H1 (cell line): ENCODE data around the gene FKBP6. TPM values are rescaled to one million over a fixed set of nuclear protein-coding genes. Genes with fewer than 3 reads are reported as not detected.

Experiments
- TAF7 ChIP-seq: optimal IDR thresholded peaks from 2 replicates; pipeline ENCODE3; 2011; ENCODE audit warnings: low read depth, mild to moderate bottlenecking, inconsistent platforms, low read length, moderate library complexity, borderline replicate concordance
- TCF12 ChIP-seq: IDR thresholded peaks from 2 replicates; pipeline ENCODE4 v1.6.1; 2011; ENCODE audit warnings: low read depth, mild to moderate bottlenecking, low read length
- polyA plus RNA-seq, 7 experiments: library from polyadenylated mRNA; depleted of rRNA in 3 of 7; stranded (reverse) in 5 of 7; unstranded in 2 of 7; fragments of >200 nt in 5 of 7; fragments of 200-250 nt in 2 of 7; gene quantifications; 1 replicate in 5 of 7; 2 replicates in 1 of 7; 4 replicates in 1 of 7; pipeline versions ENCODE4 v1.2.1 to v1.2.3, GENCODE V29; 2011 to 2013; ENCODE audit warnings: missing spikeins in 2 of 7, mixed read lengths in 2 of 7
- total RNA-seq: library from RNA; stranded (reverse); fragmentation: NEBNext Ultra II Directional; extraction: Animal tissue kit (Norgen Biotek cat#: 25700); gene quantifications from 2 replicates; pipeline ENCODE4 v1.2.1, GENCODE V29; 2021
- TF ChIP-seq, protein P1 (sequence below): fragments of 300-600 bp; sonication (generic); IDR thresholded peaks from 2 replicates; pipeline ENCODE4 v1.7.1; 2012; ENCODE audit warnings: low read length, moderate library complexity, mild to moderate bottlenecking, inconsistent platforms; ENCODE audit not compliant: insufficient replicate concordance

The FKBP6 gene
- total and polyA plus RNA-seq, 2 of the 8 experiments (the other 6 are each of a cell fraction or from before 2014, with no cell fraction given) = 0.14 to 0.19 TPM

DNA sequence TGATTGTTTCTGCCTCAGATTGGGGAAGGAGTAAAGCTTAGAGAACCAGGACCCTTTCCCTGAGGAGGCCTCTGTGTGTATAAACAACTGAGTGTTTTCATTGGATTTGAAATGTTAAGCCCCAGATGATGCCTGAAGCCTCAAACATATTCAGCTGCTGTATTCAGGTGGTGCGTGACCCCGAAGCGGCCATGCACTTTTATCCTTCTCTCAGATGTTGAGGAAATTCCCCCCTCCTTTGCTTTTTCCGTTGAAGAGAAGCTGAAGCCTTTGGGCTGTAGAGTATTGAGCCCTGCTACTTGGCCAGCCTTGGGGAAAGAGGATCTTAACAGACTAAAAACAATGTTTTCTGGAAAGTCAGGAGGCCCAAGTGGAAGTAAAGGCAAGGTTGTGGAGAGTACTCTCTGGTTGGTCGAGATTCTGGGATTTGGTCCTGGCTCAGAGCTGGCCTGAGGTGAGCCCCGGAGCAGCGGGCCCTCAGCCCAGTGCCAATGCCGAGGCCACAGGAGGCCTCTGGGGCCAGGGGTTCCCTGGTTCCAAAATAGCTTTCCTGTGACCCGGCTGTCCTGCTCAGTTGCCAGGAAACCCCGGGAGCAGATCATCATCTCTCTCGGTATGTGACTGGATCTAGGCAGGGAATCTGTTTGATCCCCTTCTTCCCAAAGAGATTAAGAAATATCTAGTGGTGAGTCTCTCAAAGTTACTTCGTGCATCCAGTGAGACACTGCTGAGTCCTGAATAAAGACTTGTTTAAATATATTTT is 22.5 kb downstream of the FKBP6 start (continued):
- TF ChIP-seq, protein P1, sequence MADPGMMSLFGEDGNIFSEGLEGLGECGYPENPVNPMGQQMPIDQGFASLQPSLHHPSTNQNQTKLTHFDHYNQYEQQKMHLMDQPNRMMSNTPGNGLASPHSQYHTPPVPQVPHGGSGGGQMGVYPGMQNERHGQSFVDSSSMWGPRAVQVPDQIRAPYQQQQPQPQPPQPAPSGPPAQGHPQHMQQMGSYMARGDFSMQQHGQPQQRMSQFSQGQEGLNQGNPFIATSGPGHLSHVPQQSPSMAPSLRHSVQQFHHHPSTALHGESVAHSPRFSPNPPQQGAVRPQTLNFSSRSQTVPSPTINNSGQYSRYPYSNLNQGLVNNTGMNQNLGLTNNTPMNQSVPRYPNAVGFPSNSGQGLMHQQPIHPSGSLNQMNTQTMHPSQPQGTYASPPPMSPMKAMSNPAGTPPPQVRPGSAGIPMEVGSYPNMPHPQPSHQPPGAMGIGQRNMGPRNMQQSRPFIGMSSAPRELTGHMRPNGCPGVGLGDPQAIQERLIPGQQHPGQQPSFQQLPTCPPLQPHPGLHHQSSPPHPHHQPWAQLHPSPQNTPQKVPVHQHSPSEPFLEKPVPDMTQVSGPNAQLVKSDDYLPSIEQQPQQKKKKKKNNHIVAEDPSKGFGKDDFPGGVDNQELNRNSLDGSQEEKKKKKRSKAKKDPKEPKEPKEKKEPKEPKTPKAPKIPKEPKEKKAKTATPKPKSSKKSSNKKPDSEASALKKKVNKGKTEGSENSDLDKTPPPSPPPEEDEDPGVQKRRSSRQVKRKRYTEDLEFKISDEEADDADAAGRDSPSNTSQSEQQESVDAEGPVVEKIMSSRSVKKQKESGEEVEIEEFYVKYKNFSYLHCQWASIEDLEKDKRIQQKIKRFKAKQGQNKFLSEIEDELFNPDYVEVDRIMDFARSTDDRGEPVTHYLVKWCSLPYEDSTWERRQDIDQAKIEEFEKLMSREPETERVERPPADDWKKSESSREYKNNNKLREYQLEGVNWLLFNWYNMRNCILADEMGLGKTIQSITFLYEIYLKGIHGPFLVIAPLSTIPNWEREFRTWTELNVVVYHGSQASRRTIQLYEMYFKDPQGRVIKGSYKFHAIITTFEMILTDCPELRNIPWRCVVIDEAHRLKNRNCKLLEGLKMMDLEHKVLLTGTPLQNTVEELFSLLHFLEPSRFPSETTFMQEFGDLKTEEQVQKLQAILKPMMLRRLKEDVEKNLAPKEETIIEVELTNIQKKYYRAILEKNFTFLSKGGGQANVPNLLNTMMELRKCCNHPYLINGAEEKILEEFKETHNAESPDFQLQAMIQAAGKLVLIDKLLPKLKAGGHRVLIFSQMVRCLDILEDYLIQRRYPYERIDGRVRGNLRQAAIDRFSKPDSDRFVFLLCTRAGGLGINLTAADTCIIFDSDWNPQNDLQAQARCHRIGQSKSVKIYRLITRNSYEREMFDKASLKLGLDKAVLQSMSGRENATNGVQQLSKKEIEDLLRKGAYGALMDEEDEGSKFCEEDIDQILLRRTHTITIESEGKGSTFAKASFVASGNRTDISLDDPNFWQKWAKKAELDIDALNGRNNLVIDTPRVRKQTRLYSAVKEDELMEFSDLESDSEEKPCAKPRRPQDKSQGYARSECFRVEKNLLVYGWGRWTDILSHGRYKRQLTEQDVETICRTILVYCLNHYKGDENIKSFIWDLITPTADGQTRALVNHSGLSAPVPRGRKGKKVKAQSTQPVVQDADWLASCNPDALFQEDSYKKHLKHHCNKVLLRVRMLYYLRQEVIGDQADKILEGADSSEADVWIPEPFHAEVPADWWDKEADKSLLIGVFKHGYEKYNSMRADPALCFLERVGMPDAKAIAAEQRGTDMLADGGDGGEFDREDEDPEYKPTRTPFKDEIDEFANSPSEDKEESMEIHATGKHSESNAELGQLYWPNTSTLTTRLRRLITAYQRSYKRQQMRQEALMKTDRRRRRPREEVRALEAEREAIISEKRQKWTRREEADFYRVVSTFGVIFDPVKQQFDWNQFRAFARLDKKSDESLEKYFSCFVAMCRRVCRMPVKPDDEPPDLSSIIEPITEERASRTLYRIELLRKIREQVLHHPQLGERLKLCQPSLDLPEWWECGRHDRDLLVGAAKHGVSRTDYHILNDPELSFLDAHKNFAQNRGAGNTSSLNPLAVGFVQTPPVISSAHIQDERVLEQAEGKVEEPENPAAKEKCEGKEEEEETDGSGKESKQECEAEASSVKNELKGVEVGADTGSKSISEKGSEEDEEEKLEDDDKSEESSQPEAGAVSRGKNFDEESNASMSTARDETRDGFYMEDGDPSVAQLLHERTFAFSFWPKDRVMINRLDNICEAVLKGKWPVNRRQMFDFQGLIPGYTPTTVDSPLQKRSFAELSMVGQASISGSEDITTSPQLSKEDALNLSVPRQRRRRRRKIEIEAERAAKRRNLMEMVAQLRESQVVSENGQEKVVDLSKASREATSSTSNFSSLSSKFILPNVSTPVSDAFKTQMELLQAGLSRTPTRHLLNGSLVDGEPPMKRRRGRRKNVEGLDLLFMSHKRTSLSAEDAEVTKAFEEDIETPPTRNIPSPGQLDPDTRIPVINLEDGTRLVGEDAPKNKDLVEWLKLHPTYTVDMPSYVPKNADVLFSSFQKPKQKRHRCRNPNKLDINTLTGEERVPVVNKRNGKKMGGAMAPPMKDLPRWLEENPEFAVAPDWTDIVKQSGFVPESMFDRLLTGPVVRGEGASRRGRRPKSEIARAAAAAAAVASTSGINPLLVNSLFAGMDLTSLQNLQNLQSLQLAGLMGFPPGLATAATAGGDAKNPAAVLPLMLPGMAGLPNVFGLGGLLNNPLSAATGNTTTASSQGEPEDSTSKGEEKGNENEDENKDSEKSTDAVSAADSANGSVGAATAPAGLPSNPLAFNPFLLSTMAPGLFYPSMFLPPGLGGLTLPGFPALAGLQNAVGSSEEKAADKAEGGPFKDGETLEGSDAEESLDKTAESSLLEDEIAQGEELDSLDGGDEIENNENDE = no peak
- TF ChIP-seq TAF7 (no peak), TCF12 (no peak)
